Fibroblast of skin of right biceps (primary cell): ENCODE data around the gene FN1.
A peak's percentile ranks its signal among the peaks of the same experiment; 100 is the strongest.
"Not testable (repeated sequence)": the region's sequence is repeated elsewhere in the genome, so short reads cannot be mapped to it uniquely, and the experiment has no call there.

Experiments
- DNase-seq: peaks from one replicate; pipeline ENCODE4 v3.0.0-alpha.2; 2013

The FN1 gene

GRCh38 chr2:215363461-215364156, 72.3 kb downstream of the FN1 start:
- no peak for DNase-seq

GRCh38 chr2:215363039-215363438, 72.8 kb downstream of the FN1 start:
- DNase-seq, result no peak

GRCh38 chr2:215362562-215362904, 73.3 kb downstream of the FN1 start:
- DNase-seq, result no peak

- DNase-seq, result no peak
These were observed 73.8 kb downstream of the FN1 start for GRCh38 chr2:215361876-215362561.

- DNase-seq, result no peak
These were observed 74.5 kb downstream of the FN1 start for GRCh38 chr2:215361211-215361875.

- no peak for DNase-seq
These were observed 75.3 kb downstream of the FN1 start for GRCh38 chr2:215360596-215360995.

GRCh38 chr2:215360059-215360458, 75.8 kb downstream of the FN1 start:
- not testable (repeated sequence) for DNase-seq

GRCh38 chr2:215359576-215359922, 76.3 kb downstream of the FN1 start:
- no peak for DNase-seq

- DNase-seq, result no peak
These were observed 76.8 kb downstream of the FN1 start for GRCh38 chr2:215358891-215359575.

- no peak for DNase-seq
These were observed 77.5 kb downstream of the FN1 start for GRCh38 chr2:215358312-215358845.

- DNase-seq, result no peak
These were observed 78.2 kb downstream of the FN1 start for GRCh38 chr2:215357660-215358059.

- peak; percentile 59 for DNase-seq
These were observed 78.9 kb downstream of the FN1 start for GRCh38 chr2:215356948-215357461.

- DNase-seq, result no peak
These were observed 79.4 kb downstream of the FN1 start for GRCh38 chr2:215356334-215356947.

GRCh38 chr2:215355801-215356200, 80.1 kb downstream of the FN1 start:
- no peak for DNase-seq

- DNase-seq, result peak; percentile 57
These were observed 80.8 kb downstream of the FN1 start for GRCh38 chr2:215354771-215355695.

GRCh38 chr2:215352602-215353001, 83.3 kb downstream of the FN1 start:
- DNase-seq, result no peak

- no peak for DNase-seq
These were observed 88.0 kb downstream of the FN1 start for GRCh38 chr2:215347878-215348277.

GRCh38 chr2:215338883-215339679, 96.8 kb downstream of the FN1 start:
- DNase-seq, result no peak

GRCh38 chr2:215332872-215333595, 102.8 kb downstream of the FN1 start:
- no peak for DNase-seq

- DNase-seq, result no peak
These were observed 107.8 kb downstream of the FN1 start for GRCh38 chr2:215328066-215328465.
